GM23338 (cell line): ENCODE measurements around the gene CCDC59. TPM values are rescaled to one million over a fixed set of nuclear protein-coding genes. Genes with fewer than 3 reads are reported as not detected.

Source experiments
- ATAC-seq: fragments of 200-7000 bp; cut with Tn5 transposase; 3 replicates; pipeline ENCODE4 v1.9.1; 2020
- DNase-seq: peaks from one replicate; pipeline ENCODE4 v3.0.0-alpha.2; 2015; ENCODE audit warnings: low spot score
- H2AFZ ChIP-seq: fragments of 200-600 bp; sonication (generic); 2 replicates; pipeline ENCODE4 v1.8.0; 2016; ENCODE audit warnings: antibody characterized with exemption, mild to moderate bottlenecking, moderate library complexity
- H3F3A ChIP-seq: fragments of 200-600 bp; sonication (generic); replicated peaks from 2 replicates; pipeline ENCODE4 v1.8.0; 2017; ENCODE audit warnings: antibody characterized with exemption, mixed run types, low read depth
- H3K27ac ChIP-seq: fragments of 200-600 bp; sonication (generic); 2 replicates; pipeline ENCODE4 v1.6.1; 2016; ENCODE audit warnings: low read depth
- H3K27me3 ChIP-seq: fragments of 200-600 bp; sonication (generic); 2 replicates; pipeline ENCODE4 v1.8.0; 2016; ENCODE audit warnings: mild to moderate bottlenecking, mixed run types, moderate library complexity; ENCODE audit not compliant: insufficient read depth
- H3K36me3 ChIP-seq: fragments of 200-600 bp; sonication (generic); 2 replicates; pipeline ENCODE4 v1.8.0; 2016; ENCODE audit warnings: mild to moderate bottlenecking; ENCODE audit not compliant: insufficient read depth
- H3K4me1 ChIP-seq: fragments of 200-600 bp; sonication (generic); 2 replicates; pipeline ENCODE4 v1.8.0; 2016; ENCODE audit warnings: mild to moderate bottlenecking, moderate library complexity; ENCODE audit not compliant: insufficient read depth
- H3K4me2 ChIP-seq: fragments of 200-600 bp; sonication (generic); 2 replicates; pipeline ENCODE4 v1.7.1; 2017; ENCODE audit warnings: mixed run types
- H3K4me3 ChIP-seq: fragments of 200-600 bp; sonication (generic); 2 replicates; pipeline ENCODE4 v1.6.1; 2016; ENCODE audit warnings: mixed run types
- H3K79me2 ChIP-seq: fragments of 200-600 bp; sonication (generic); replicated peaks from 2 replicates; pipeline ENCODE4 v1.8.0; 2017; ENCODE audit warnings: mild to moderate bottlenecking; ENCODE audit not compliant: insufficient read depth
- H3K9me2 ChIP-seq: fragments of 200-600 bp; sonication (generic); 2 replicates; pipeline ENCODE4 v1.8.0; 2017; ENCODE audit not compliant: insufficient read depth
- H4K20me1 ChIP-seq: fragments of 200-600 bp; sonication (generic); replicated peaks from 2 replicates; pipeline ENCODE4 v1.8.0; 2017; ENCODE audit warnings: mild to moderate bottlenecking; ENCODE audit not compliant: insufficient read depth
- H3K27ac Mint-ChIP-seq: 2 replicates; pipeline ENCODE4 v1.8.0; 2020; ENCODE audit warnings: inconsistent platforms, mild to moderate bottlenecking, moderate library complexity, mixed read lengths
- H3K27me3 Mint-ChIP-seq: 3 replicates; pipeline ENCODE4 v1.8.0; 2022; ENCODE audit warnings: low read depth, mild to moderate bottlenecking, moderate library complexity, mixed read lengths, inconsistent platforms; ENCODE audit not compliant: insufficient read depth, poor library complexity
- H3K36me3 Mint-ChIP-seq: 3 replicates; pipeline ENCODE4 v1.8.0; 2021; ENCODE audit warnings: low read depth, mild to moderate bottlenecking, inconsistent platforms, moderate library complexity, mixed read lengths
- H3K4me1 Mint-ChIP-seq: 3 replicates; pipeline ENCODE4 v1.8.0; 2020; ENCODE audit warnings: mild to moderate bottlenecking, inconsistent platforms, mixed read lengths
- H3K4me3 Mint-ChIP-seq: 3 replicates; pipeline ENCODE4 v1.8.0; 2021; ENCODE audit warnings: moderate library complexity, mild to moderate bottlenecking, inconsistent platforms, mixed read lengths
- H3K9me3 Mint-ChIP-seq: 3 replicates; pipeline ENCODE4 v1.8.0; 2020; ENCODE audit warnings: moderate library complexity, mild to moderate bottlenecking, inconsistent platforms, mixed read lengths
- CREB1 ChIP-seq: fragments of 250-450 bp; sonication (Bioruptor Pico); IDR thresholded peaks from 2 replicates; pipeline ENCODE4 v1.5.0; 2020; ENCODE audit warnings: low read depth, mild to moderate bottlenecking, moderate library complexity
- CTCF ChIP-seq, 2 experiments: fragments of 200-600 bp in 1 of 2; sonication (generic) in 1 of 2; conservative IDR thresholded peaks; 2 replicates each; pipeline versions ENCODE4 v1.5.1 to v1.6.1; 2016 to 2017; ENCODE audit warnings: antibody characterized with exemption in 2 of 2, low read depth in 2 of 2, mild to moderate bottlenecking in 2 of 2, moderate library complexity in 1 of 2
- ETS1 ChIP-seq: IDR thresholded peaks from 2 replicates; pipeline ENCODE4 v1.6.1; 2016; ENCODE audit warnings: antibody characterized with exemption
- EZH2 ChIP-seq: fragments of 200-600 bp; sonication (generic); IDR thresholded peaks from one replicate; pipeline ENCODE4 v1.8.0; 2017; ENCODE audit warnings: antibody characterized with exemption, mild to moderate bottlenecking, low read depth; ENCODE audit not compliant: unreplicated experiment
- EZH2phosphoT487 ChIP-seq: fragments of 200-600 bp; sonication (generic); IDR thresholded peaks from one replicate; pipeline ENCODE4 v1.8.1; 2018; ENCODE audit warnings: antibody characterized with exemption; ENCODE audit not compliant: unreplicated experiment
- JUNB ChIP-seq: IDR thresholded peaks from one replicate; pipeline ENCODE4 v1.6.1; 2016; ENCODE audit warnings: antibody characterized with exemption; ENCODE audit not compliant: unreplicated experiment
- NANOG ChIP-seq: IDR thresholded peaks from 2 replicates; pipeline ENCODE4 v1.6.1; 2016; ENCODE audit warnings: antibody characterized with exemption, borderline replicate concordance
- POLR2AphosphoS5 ChIP-seq: IDR thresholded peaks from 2 replicates; pipeline ENCODE4 v1.6.1; 2016; ENCODE audit warnings: antibody characterized with exemption, low read depth
- REST ChIP-seq: IDR thresholded peaks from one replicate; pipeline ENCODE4 v1.6.1; 2018; ENCODE audit warnings: antibody characterized with exemption; ENCODE audit not compliant: unreplicated experiment
- STAT1 ChIP-seq: IDR thresholded peaks from one replicate; pipeline ENCODE4 v1.6.1; 2016; ENCODE audit warnings: antibody characterized with exemption; ENCODE audit not compliant: unreplicated experiment
- ZNF331 ChIP-seq: fragments of 250-450 bp; sonication (Bioruptor Pico); IDR thresholded peaks from 2 replicates; pipeline ENCODE4 v1.5.0; 2020; ENCODE audit warnings: low read depth, mild to moderate bottlenecking, moderate library complexity
- long read RNA-seq: library from polyadenylated mRNA; unstranded; transcript quantifications from one replicate; pipeline ENCODE4 v2.0.0, GENCODE V29; 2020; ENCODE audit not compliant: unreplicated experiment
- polyA plus RNA-seq: library from polyadenylated mRNA; unstranded; fragments of >200 nt; fragmentation: Nextera tagmentation; extraction: Ambion mirVana; gene quantifications from 2 replicates; pipeline ENCODE4 v1.2.1, GENCODE V29; 2016
- total RNA-seq: library from RNA; depleted of rRNA; stranded (reverse); fragments of >200 nt; shearing (Covaris generic); gene quantifications from 2 replicates; pipeline ENCODE4 v1.2.3, GENCODE V29; 2014; rRNA removed

The CCDC59 gene
- total RNA-seq (52.2 and 65.2 TPM in 2 replicates), polyA plus RNA-seq (197 and 203 TPM in 2 replicates)
- long read RNA-seq, transcript CCDC59-207 (2 exons, 600 nt), result major isoform, 13 of 24 reads
- long read RNA-seq, partial matches to known transcripts, result 3 of 24 reads
- long read RNA-seq, other reads (novel, unspliced or antisense), result 1 of 24 reads

GRCh38 chr12:82358200-82359114, at the start of gene CCDC59, which contains the start of gene METTL25:
TSS of gene CCDC59 (minus strand) at chr12:82358387. CDS start at chr12:82358376, 11 bp downstream.
TSS of gene METTL25 (plus strand) at chr12:82358529. CDS start at chr12:82358566, 37 bp downstream.
- Histone ChIP-seq H2AFZ (peak within 1 kb of the TSS; percentile 95; the same call in 1 of the 2 replicates), H3K4me1 (peaks cover 22% of the 10 kb centered on the region), H3F3A (no peaks in the 10 kb centered on the region), H4K20me1 (no peaks in the 10 kb centered on the region), H3K4me2 (peak within 1 kb of the TSS; percentile 95), H3K4me3 (peak within 1 kb of the TSS; percentile 96), H3K79me2 (peaks cover 72% of the 10 kb centered on the region), H3K27me3 (no peaks in the 10 kb centered on the region), H3K36me3 (peaks cover 27% of the 10 kb centered on the region; the same call in 1 of the 2 replicates), H3K27ac (peak within 1 kb of the TSS; percentile 91), H3K9me2 (no peaks in the 10 kb centered on the region)
- H3K27me3 Mint-ChIP-seq, result peaks cover 7% of the 10 kb centered on the region
- H3K4me1 Mint-ChIP-seq, result peaks cover 25% of the 10 kb centered on the region; the same call in 2 of the 3 replicates
- H3K36me3 Mint-ChIP-seq, result peaks cover 57% of the 10 kb centered on the region
- H3K27ac Mint-ChIP-seq, result peak within 1 kb of the TSS; percentile 100
- H3K9me3 Mint-ChIP-seq, result no peaks in the 10 kb centered on the region; the same call in 2 of the 3 replicates
- ATAC-seq (peak; percentile 89), DNase-seq (peak; percentile 98)
- H3K4me3 Mint-ChIP-seq, result peak within 1 kb of the TSS; percentile 100
- peak; percentile 90 for TF ChIP-seq POLR2AphosphoS5
- no peak for TF ChIP-seq JUNB
- no peak for TF ChIP-seq ZNF331 (CRISPR knock-in tag)
- peak; percentile 1 for TF ChIP-seq REST
- peak; percentile 93 for TF ChIP-seq ETS1
- peak; percentile 84 to 95 for TF ChIP-seq CTCF (conservative IDR thresholded peaks at IDR 0.05; ENCODE audit: low read depth in 2 of 2)
- TF ChIP-seq EZH2phosphoT487, result no peak
- TF ChIP-seq STAT1, result no peak
- TF ChIP-seq NANOG, result no peak; the same call in 1 of the 2 replicates
- peak; percentile 100 for TF ChIP-seq CREB1 (CRISPR knock-in tag)
- no peak for TF ChIP-seq EZH2
